SHP77 (cell line): ENCODE data around the gene CREBRF.
A peak's percentile ranks its signal among the peaks of the same experiment; 100 is the strongest.

Source experiments
- DNase-seq, 2 experiments: peaks; one replicate each; lab custom pipeline; 2025; lab: John Stamatoyannopoulos, UW

CREBRF gene

GRCh38 chr5:173158366-173158765 is 102.2 kb downstream of the CREBRF start:
- no peak for DNase-seq

GRCh38 chr5:173159256-173159655 is 103.1 kb downstream of the CREBRF start:
- no peak for DNase-seq

- no peak for DNase-seq
These were observed 105.0 kb downstream of the CREBRF start for GRCh38 chr5:173161148-173161547.

GRCh38 chr5:173163219-173163618 is 107.1 kb downstream of the CREBRF start:
- DNase-seq: no peak

GRCh38 chr5:173165177-173166016 is 109.2 kb downstream of the CREBRF start:
- no peak for DNase-seq

- no peak for DNase-seq
These were observed 116.0 kb downstream of the CREBRF start for GRCh38 chr5:173172166-173172565.

- DNase-seq: no peak
These were observed 119.4 kb downstream of the CREBRF start for GRCh38 chr5:173175523-173175922.

- DNase-seq: peak in 1 of 2 experiments; percentile 19
These were observed 122.3 kb downstream of the CREBRF start for GRCh38 chr5:173178369-173178910.

- DNase-seq: no peak
These were observed 124.2 kb downstream of the CREBRF start for GRCh38 chr5:173180331-173180730.

GRCh38 chr5:173187054-173187743 is 131.0 kb downstream of the CREBRF start:
- peak in 1 of 2 experiments; percentile 34 for DNase-seq

GRCh38 chr5:173188280-173188679 is 132.1 kb downstream of the CREBRF start:
- DNase-seq: no peak
